Transverse colon (tissue), 4 donors: ENCODE measurements around the gene LRRC36.

Source experiments
- POLR2AphosphoS5 ChIP-seq, 3 donors: sonication (generic); formaldehyde crosslinking; IDR thresholded peaks; one replicate each; pipeline ENCODE4 v1.6.1; 2016; ENCODE audit warnings: antibody characterized with exemption in 3 of 3
- TF ChIP-seq, protein P1 (sequence below), 5 experiments: fragments of 200-600 bp in 3 of 5; fragments of 450-650 bp in 2 of 5; sonication (generic) in 3 of 5; IDR thresholded peaks; 1 replicate in 2 of 5; 2 replicates in 3 of 5; pipeline ENCODE4 v1.5.1; 2016 to 2017; ENCODE audit warnings: antibody characterized with exemption in 5 of 5, inconsistent platforms in 3 of 5, mild to moderate bottlenecking in 2 of 5, moderate library complexity in 1 of 5

GRCh38 chr16:67326472-67327309 lies at the start of gene LRRC36, which contains the start of gene KCTD19:
- TF ChIP-seq POLR2AphosphoS5 (IDR thresholded peaks at IDR 0.05): no peak
- TF ChIP-seq, protein P1, sequence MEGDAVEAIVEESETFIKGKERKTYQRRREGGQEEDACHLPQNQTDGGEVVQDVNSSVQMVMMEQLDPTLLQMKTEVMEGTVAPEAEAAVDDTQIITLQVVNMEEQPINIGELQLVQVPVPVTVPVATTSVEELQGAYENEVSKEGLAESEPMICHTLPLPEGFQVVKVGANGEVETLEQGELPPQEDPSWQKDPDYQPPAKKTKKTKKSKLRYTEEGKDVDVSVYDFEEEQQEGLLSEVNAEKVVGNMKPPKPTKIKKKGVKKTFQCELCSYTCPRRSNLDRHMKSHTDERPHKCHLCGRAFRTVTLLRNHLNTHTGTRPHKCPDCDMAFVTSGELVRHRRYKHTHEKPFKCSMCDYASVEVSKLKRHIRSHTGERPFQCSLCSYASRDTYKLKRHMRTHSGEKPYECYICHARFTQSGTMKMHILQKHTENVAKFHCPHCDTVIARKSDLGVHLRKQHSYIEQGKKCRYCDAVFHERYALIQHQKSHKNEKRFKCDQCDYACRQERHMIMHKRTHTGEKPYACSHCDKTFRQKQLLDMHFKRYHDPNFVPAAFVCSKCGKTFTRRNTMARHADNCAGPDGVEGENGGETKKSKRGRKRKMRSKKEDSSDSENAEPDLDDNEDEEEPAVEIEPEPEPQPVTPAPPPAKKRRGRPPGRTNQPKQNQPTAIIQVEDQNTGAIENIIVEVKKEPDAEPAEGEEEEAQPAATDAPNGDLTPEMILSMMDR (IDR thresholded peaks at IDR 0.05): peak; percentile 35 to 51 (median 49)
